Dermis blood vessel endothelial cell (primary cell): ENCODE results near the gene ATP6V0E2. TPM values are rescaled to one million over a fixed set of nuclear protein-coding genes. Genes with fewer than 3 reads are reported as not detected.
A peak's percentile ranks its signal among the peaks of the same experiment; 100 is the strongest.

ENCODE experiments used
- DNase-seq: peaks from one replicate; pipeline ENCODE4 v3.0.0; 2010
- total RNA-seq: library from RNA; depleted of rRNA; stranded (reverse); fragments of >200 nt; gene quantifications from 2 replicates; pipeline ENCODE4 v1.2.3, GENCODE V29; 2014

The ATP6V0E2 gene
- total RNA-seq, 1 donor from 2014 or later: 12.1 TPM

DNA sequence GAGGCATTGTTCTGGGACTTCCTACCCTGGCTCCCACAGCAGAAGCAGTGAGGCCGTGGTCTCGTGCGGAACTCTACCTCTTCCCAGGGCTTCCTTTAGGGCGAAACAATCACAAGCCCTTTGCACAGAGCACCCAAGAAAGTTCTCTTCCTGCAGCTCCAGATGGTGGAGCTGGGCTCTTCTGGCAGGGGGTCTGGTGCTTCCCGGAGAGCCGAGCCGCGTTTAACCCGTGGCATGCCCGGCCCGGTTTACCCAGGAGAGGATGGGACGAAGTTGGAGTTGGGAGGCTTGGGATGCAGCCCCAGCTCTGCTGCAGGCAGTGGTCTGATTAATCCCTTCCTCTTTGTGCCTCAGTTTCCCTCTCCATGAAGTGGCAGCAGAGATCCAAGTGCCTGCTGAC, 9.0 kb upstream of the ATP6V0E2 start:
- DNase-seq: no peak

- peak; percentile 33 for DNase-seq
Observed at GRCh38 chr7:149865437-149865836, 8.3 kb upstream of the ATP6V0E2 start.

- DNase-seq: no peak
Observed at GRCh38 chr7:149866139-149866778, 7.5 kb upstream of the ATP6V0E2 start.

DNA sequence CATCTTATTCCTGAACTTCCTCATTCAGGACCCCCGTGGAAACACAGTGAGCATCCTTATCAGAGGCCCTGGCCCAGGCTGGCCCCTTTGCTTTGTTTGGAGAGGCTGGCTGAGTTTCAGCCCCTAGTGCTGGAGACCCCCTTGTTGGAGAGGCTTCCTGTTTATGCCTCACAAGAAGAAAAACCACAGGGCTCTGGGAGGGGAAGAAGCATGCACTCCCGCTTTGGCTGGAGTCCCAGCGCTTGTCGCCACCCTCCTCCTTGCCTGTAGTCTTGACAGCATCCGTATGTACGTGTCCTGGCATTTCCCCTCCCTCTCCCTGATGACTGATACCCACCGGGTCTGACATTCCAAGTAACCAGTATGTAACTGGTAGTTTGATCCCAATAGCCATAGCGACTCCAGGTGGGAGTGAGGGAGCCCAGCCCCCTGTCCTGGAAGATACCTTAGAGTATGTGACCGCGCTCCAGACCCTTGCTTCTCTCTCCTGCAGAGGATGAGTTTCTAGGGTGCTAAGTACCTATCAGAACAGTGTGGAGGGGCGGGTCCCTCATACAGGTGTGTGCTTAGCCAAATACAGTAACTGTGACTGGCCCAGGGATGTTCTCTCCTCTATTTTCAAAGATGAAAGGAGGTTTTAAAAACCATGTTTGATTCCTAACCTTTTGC, 6.9 kb upstream of the ATP6V0E2 start:
- peak; percentile 34 for DNase-seq

- no peak for DNase-seq
Observed at GRCh38 chr7:149867762-149868622, 5.8 kb upstream of the ATP6V0E2 start.

GRCh38 chr7:149868623-149869290, 5.0 kb upstream of the ATP6V0E2 start:
- no peak for DNase-seq

DNA sequence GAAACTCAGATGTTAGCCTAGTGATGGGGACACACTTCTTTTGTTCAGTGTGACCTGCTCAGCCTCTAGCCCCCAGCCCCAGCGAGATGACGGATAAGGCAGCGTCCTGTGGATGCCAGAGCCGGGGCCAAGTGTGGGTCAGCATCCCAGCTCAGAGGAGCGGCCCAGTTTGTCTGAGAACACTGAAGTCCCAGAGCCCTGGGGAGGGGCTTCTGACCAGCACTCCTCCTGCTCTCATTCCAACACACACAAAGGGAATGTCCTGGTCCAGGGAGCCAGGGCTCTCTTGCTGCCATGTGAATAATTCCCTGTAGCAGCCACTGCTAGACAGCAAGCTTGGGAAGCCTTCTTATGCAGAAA, 4.5 kb upstream of the ATP6V0E2 start:
- DNase-seq: no peak

DNA sequence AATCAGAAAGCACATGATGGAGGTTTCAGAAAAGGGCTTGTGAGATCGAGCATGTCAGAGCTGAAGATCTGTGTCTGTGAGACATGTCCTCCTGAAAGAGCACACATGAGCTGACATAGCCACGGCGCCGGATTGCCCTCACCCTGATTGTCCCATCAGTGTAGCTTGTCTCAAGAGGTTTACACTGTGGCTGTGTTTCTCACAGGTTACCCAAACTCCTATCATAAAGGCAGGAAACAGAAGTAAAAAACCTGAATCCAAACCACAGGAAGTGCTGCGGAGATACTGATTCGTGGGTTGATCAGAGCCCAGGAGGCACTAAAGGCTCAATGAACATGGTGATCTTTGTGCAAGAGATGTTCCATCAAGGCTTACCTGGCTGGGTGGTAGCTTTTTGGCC, 3.9 kb upstream of the ATP6V0E2 start:
- no peak for DNase-seq

- DNase-seq: no peak
Observed at GRCh38 chr7:149870274-149870673, 3.5 kb upstream of the ATP6V0E2 start.

GRCh38 chr7:149870701-149871483, 2.9 kb upstream of the ATP6V0E2 start:
- DNase-seq: no peak

GRCh38 chr7:149871576-149871975, 2.2 kb upstream of the ATP6V0E2 start:
- no peak for DNase-seq

- DNase-seq: peak; percentile 87
Observed at GRCh38 chr7:149872419-149873073, 1.2 kb upstream of the ATP6V0E2 start.

DNA sequence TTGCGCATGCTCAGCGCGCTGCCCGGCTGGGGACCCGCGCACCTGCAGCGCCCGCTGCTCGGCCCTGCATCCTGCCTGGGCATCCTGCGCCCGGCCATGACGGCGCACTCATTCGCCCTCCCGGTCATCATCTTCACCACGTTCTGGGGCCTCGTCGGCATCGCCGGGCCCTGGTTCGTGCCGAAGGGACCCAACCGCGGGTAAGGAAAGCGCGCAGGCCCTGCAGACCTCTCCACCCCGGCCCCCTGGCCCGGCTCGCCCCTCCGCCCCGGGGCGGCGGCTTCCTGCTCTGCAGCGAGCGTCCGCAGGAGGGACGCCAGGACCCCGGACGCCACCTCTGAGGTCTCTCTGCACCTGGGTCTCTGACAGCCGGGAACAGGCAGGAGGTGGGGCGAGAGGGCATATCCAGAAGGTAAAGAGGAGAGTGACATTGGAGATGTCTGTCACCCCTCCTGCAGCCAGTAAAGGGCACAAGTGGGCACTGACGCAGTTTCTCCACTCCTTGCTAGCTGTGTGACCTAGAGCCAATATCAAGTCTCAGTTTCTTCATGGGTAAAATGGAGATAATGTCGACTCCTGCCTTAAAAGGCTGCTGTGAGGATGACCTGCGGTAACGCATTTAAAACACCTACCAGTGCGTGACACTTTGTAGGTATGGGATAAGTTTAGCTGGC, 338 bp downstream of the ATP6V0E2 start:
- DNase-seq: no peak

DNA sequence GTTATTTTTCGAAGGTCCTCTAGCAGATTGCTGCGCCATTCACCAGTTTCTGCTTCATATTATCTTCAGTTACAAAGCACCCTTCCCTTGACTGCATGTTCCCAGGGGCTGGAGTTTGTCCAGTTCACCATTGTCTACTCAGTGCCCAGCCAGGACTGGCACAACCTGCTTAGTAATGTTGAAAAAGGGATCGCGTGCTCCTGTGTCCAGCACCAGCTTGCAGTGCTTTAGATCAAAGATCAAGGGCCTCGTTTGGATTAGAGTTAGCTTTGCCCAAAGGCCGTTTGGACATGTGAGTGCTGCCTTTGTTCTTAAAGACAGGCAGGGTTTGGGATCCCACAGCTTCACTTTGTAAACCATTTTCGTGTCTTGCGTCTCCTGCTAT, 867 bp downstream of the ATP6V0E2 start:
- no peak for DNase-seq

DNA sequence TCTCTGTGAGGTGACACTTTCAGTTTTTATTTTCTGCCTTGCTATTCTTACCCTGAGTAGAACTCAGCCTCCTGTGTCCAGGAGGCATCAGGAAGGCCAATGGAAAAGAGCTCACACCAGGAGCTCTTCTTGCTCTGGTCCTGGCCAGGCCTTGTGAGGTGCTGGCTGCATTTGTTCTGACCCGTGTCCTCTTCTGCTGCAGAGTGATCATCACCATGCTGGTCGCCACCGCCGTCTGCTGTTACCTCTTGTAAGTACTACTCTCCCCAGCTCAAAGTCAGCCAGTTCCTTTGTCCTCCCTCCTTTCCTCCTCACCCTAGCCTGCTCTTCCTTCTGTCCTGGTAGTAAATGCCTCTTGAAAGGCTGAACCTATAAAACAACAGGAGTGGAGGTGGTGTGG, 1.6 kb downstream of the ATP6V0E2 start:
- DNase-seq: no peak

DNA sequence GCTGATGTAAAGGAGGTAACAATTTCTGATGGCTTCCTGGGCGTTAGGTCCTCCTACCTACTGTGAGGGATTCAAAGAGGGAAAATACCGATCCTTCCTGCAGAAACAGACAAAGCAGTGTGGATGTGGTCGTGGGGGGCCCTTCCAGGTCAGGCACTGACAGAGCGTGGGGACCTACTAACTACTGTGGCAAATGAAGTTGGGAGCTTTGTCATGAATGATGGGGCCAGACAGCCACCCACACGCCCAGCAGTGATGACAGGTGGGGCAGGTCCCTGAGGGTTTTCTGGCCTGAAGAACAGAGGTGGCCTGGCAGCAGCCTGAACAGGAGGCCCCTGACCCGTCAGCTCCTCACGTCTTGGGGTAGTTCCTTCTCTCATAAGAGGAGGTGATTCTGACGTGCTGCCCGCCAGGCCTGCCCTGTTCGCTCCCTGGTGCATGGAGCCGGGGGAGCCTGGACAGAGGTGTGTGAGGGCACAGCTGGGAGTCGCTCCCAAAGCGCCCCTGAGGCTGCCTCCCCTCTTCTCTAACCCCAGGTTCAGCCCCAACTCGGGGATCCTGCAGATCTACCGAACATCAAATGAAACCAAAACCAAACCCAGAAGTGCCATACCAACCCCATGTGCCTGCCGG, 4.2 kb downstream of the ATP6V0E2 start:
- no peak for DNase-seq

GRCh38 chr7:149878523-149878921, 4.8 kb downstream of the ATP6V0E2 start:
- DNase-seq: no peak

GRCh38 chr7:149879271-149879743, 5.5 kb downstream of the ATP6V0E2 start:
- DNase-seq: no peak

DNA sequence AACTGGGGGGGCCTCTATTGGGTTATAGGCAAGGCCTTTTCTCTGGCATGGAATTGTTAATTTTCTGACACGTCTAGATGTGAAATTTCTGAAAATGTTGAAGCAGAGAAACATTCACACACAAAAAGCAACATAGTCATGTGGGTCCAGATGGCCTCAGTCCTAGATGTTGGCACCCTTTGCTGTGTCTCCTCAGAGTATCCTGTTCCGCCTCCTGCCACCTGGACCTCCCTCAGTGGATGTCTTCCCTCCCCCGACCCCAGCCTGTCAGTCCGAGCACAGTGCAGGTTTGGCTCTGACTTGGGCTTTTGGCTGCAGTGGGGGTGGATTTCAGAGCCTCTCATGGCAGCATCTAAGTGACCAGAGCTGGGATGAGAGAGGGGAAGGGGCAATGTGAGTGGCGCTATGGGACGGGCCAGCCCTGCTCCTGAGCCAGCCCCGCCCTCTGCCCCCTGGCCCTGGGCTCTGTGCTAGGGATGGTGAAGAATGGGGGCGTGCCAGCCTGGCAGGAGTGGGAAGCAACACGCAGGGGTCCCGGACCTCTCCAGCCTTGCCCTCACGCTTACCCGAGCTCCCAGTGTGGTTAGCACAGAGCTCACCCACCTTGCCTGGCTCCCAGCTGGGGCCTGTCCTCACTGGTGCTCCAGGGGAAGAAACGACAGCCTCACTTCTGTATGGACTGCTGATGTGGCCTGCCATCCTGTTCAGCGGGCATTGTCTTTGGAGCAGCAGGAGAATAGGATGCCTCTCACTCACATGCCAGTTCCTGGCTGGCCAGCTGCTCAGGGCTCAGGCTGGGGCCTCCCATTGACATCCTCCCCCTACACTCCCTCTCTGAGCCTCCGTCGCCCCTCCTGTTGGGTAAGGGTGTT, 6.2 kb downstream of the ATP6V0E2 start:
- DNase-seq: no peak
